Duodenal mucosa (tissue), 2 donors: Measurements from ENCODE around the gene R3HDM1.

Experiments used
- H3K27ac ChIP-seq: one replicate; pipeline ENCODE4 v1.7.0; 2013; ENCODE audit warnings: low read depth, low read length
- H3K27me3 ChIP-seq, 2 donors: one replicate each; pipeline ENCODE4 v1.7.0; 2013; ENCODE audit warnings: low read length in 2 of 2, control low read depth in 1 of 2; ENCODE audit not compliant: insufficient read depth in 2 of 2, control insufficient read depth in 1 of 2
- H3K36me3 ChIP-seq, 2 donors: one replicate each; pipeline ENCODE4 v1.7.0; 2013; ENCODE audit warnings: low read length in 2 of 2, control low read depth in 1 of 2; ENCODE audit not compliant: insufficient read depth in 2 of 2, control insufficient read depth in 1 of 2
- H3K4me1 ChIP-seq, 2 donors: one replicate each; pipeline ENCODE4 v1.7.0; 2013; ENCODE audit warnings: low read length in 2 of 2, control low read depth in 1 of 2; ENCODE audit not compliant: insufficient read depth in 2 of 2, control insufficient read depth in 1 of 2
- H3K4me3 ChIP-seq, 2 donors: one replicate each; pipeline ENCODE4 v1.7.0; 2013; ENCODE audit warnings: low read length in 2 of 2, low read depth in 1 of 2
- H3K9ac ChIP-seq, 2 donors: one replicate each; pipeline ENCODE4 v1.7.0; 2013; ENCODE audit warnings: low read length in 2 of 2, low read depth in 1 of 2
- H3K9me3 ChIP-seq, 2 donors: one replicate each; pipeline ENCODE4 v1.7.0; 2013; ENCODE audit warnings: low read length in 2 of 2, control low read depth in 1 of 2; ENCODE audit not compliant: control insufficient read depth in 1 of 2

Gene R3HDM1

GRCh38 chr2:135756692-135757091 is 225.4 kb downstream of the R3HDM1 start:
- H3K27ac ChIP-seq: no peak overlapping the region
- H3K27me3 ChIP-seq: no peaks in the 10 kb centered on the region
- no peak overlapping the region for H3K9ac ChIP-seq
- H3K4me3 ChIP-seq: no peak overlapping the region
- H3K9me3 ChIP-seq: peaks cover 5 to 12% of the 10 kb centered on the region in 2 donors
- H3K36me3 ChIP-seq: peaks cover 30 to 68% of the 10 kb centered on the region in 2 donors
- H3K4me1 ChIP-seq: no peaks in the 10 kb centered on the region

DNA sequence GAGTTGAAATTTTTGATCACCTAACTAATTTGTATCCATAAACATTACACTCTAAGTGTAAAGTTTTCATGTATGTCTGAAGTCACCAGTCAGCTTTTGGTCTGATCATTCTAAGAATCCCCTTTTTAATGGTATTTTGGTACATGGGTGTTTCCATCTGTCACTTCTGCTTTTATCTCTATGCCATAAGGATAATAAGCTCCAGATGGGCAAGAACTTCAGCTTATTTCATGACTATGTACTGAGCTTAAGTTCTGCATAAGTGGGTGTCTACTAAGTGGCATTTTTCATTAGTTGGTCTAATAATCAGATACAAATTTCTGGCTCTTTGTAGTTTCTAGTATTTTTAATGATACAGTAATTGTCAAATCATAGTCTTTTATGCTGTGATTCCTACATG is 230.7 kb downstream of the R3HDM1 start:
- H3K27me3 ChIP-seq: no peaks in the 10 kb centered on the region
- peaks cover 0 to 5% of the 10 kb centered on the region in 2 donors for H3K9me3 ChIP-seq
- H3K4me1 ChIP-seq: no peaks in the 10 kb centered on the region
- no peak overlapping the region for H3K4me3 ChIP-seq
- H3K36me3 ChIP-seq: peaks cover 26 to 81% of the 10 kb centered on the region in 2 donors
- H3K27ac ChIP-seq: no peak overlapping the region
- no peak overlapping the region for H3K9ac ChIP-seq

- no peak overlapping the region for H3K9ac ChIP-seq
- no peaks in the 10 kb centered on the region for H3K4me1 ChIP-seq
- peaks cover 0 to under 1% of the 10 kb centered on the region in 2 donors for H3K9me3 ChIP-seq
- peaks cover 27 to 81% of the 10 kb centered on the region in 2 donors for H3K36me3 ChIP-seq
- H3K27ac ChIP-seq: no peak overlapping the region
- no peaks in the 10 kb centered on the region for H3K27me3 ChIP-seq
- H3K4me3 ChIP-seq: no peak overlapping the region
Observed at GRCh38 chr2:135762530-135762929, 231.2 kb downstream of the R3HDM1 start.

- no peaks in the 10 kb centered on the region for H3K27me3 ChIP-seq
- peaks cover 42 to 88% of the 10 kb centered on the region in 2 donors for H3K36me3 ChIP-seq
- no peak overlapping the region for H3K9ac ChIP-seq
Observed at GRCh38 chr2:135768863-135769262, 237.6 kb downstream of the R3HDM1 start.

DNA sequence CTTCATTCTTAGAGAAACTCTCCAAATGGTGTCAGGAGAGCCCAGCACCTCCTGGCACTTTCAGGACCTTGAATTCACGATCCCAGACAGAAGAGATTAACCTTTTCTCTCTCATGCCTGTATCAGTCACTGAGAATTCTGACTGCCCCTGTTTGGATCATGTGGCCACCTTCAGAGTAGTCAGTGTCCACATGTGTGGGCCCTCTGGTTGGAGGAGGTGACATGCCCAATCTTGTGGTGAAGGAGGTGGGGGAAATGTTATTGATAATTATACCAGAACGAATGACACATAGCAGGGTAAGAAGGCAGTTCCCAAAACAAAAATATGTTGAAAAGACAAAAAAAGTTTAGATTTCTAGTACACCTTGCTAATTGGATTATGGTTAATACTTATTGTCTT is 242.0 kb downstream of the R3HDM1 start:
- Histone ChIP-seq H3K27me3 (no peaks in the 10 kb centered on the region), H3K9ac (no peak overlapping the region), H3K4me3 (no peak overlapping the region), H3K9me3 (no peaks in the 10 kb centered on the region), H3K36me3 (peaks cover 41 to 87% of the 10 kb centered on the region in 2 donors), H3K27ac (no peak overlapping the region), H3K4me1 (no peaks in the 10 kb centered on the region)

More at GRCh38 chr2:135768863-135769262, 237.6 kb downstream of the R3HDM1 start:
- no peak overlapping the region for H3K4me3 ChIP-seq
- no peaks in the 10 kb centered on the region for H3K9me3 ChIP-seq
- H3K4me1 ChIP-seq: no peaks in the 10 kb centered on the region
- H3K27ac ChIP-seq: no peak overlapping the region

- Histone ChIP-seq H3K9ac (no peak overlapping the region), H3K36me3 (peaks cover 43 to 87% of the 10 kb centered on the region in 2 donors)
Observed at GRCh38 chr2:135773917-135774316, 242.6 kb downstream of the R3HDM1 start.

More at GRCh38 chr2:135773917-135774316, 242.6 kb downstream of the R3HDM1 start:
- H3K27me3 ChIP-seq: no peaks in the 10 kb centered on the region
- H3K4me1 ChIP-seq: no peaks in the 10 kb centered on the region
- H3K9me3 ChIP-seq: no peaks in the 10 kb centered on the region
- no peak overlapping the region for H3K4me3 ChIP-seq
- no peak overlapping the region for H3K27ac ChIP-seq
